GM21360 (cell line): ENCODE data around the gene TMEM184B.
"Not testable (repeated sequence)": the region's sequence is repeated elsewhere in the genome, so short reads cannot be mapped to it uniquely, and the experiment has no call there.

Experiments used
- ATAC-seq: cut with Tn5 transposase; IDR thresholded peaks from one replicate; pipeline ENCODE4 v1.9.1; 2021; ENCODE audit warnings: mild to moderate bottlenecking, moderate library complexity; ENCODE audit not compliant: unreplicated experiment

Gene TMEM184B

DNA sequence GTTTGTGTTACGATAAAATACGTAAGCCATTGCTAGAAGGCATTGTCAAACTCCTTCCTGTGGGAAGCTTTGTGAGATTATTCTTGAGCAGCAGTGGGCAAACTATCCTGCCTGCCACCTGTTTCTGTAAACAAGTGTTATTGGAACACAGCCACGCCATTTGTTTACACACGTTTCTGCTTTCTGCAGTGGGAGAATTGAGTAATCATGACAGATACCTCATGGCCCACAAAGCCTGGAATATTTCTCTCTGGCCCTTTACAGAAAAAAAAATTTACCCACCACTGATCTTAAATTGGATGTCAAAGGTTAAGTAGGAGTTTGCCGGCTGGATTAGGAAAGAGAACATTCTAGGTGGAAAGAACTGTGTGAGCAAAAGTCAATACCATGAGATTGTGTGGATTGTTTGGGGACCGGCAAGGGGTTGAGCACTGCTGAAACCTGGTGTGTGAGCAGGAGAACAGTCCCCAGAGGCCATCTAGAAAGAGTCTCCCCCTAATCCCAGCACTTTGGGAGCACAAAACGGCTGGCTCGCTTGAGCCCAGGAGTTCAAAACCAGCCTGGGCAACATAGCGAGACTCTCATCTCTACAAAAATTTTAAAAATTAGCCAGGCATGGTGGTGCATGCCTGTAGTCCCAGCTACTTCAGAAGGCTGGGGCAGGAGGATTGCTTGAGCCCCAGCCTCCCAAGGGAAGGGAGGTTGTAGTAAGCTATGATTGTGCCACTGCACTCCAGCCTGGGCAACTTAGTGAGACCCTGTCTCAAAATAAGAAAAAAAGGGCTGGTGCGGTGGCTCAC is 85.2 kb downstream of the TMEM184B start:
- ATAC-seq, result no peak

- no peak for ATAC-seq
Observed at GRCh38 chr22:38186429-38186828, 86.4 kb downstream of the TMEM184B start.

GRCh38 chr22:38184788-38185187 is 88.0 kb downstream of the TMEM184B start:
- no peak for ATAC-seq

- peak; percentile 78 for ATAC-seq
Observed at GRCh38 chr22:38181453-38182200, 91.2 kb downstream of the TMEM184B start, which contains the start of gene PLA2G6. Gene PLA2G6, minus strand, starts transcription at chr22:38181830. Its CDS starts 12,404 bp downstream, at chr22:38169426.

- no peak for ATAC-seq
Observed at GRCh38 chr22:38180841-38181452, 91.9 kb downstream of the TMEM184B start.

DNA sequence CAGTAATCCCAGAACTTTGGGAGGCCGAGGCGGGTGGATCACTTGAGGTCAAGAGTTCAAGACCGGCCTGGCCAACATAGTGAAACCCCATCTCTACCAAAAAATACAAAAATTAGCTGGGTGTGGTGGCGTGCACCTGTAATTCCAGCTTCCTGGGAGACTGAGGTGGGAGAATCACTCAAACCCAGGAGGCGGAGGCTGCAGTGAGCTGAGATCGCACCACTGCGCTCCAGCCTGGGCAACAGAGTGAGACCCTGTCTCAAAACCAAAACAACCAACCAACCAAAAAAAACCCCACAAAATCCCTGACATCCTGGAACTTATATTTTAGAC is 94.2 kb downstream of the TMEM184B start:
- ATAC-seq, result not testable (repeated sequence)

- ATAC-seq, result no peak
Observed at GRCh38 chr22:38177926-38178604, 94.7 kb downstream of the TMEM184B start.

- not testable (repeated sequence) for ATAC-seq
Observed at GRCh38 chr22:38177571-38177925, 95.3 kb downstream of the TMEM184B start.

GRCh38 chr22:38177044-38177443 is 95.8 kb downstream of the TMEM184B start:
- no peak for ATAC-seq

- no peak for ATAC-seq
Observed at GRCh38 chr22:38176170-38176741, 96.6 kb downstream of the TMEM184B start.

DNA sequence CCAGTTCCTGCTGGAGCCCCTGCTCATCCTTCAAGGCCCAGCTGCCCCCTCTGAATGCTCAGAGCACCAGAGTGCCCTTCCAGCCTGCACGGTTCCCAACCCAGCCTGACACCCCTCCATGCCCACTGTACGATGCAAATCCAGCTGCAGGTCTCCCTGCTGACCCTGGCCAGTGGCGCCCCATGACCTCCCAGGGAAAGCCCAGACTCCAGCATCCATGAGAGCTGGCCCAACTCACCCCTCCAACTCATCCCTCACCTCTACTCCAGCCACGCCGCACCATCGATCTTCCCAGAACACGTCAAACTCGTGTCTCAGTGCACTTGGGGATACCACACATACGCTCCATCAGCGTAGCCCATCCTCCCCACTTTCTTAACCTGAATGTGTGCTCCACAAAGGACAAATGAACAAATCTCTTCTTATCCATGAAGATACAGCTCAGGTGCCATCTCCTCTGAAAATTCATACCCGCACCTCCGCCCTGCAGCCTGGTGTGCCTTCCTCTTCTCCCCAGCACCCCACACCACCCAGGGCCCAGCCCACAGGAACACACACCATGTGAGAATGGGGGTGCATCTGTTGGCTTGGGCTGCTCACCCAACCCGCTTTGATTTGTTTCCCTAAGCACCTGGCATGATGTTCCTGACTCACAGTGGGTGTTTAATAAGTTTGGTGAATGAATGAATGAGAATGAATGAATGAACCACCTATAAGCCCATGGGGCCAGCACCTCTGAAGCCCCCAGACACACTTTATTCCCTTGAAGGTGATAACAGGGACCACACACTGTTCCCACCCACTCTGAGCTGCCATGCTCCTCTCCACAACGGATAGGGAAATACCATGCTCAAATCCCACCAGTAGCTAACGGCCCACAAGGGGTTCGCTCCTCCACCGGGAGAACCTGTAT is 97.3 kb downstream of the TMEM184B start:
- no peak for ATAC-seq

DNA sequence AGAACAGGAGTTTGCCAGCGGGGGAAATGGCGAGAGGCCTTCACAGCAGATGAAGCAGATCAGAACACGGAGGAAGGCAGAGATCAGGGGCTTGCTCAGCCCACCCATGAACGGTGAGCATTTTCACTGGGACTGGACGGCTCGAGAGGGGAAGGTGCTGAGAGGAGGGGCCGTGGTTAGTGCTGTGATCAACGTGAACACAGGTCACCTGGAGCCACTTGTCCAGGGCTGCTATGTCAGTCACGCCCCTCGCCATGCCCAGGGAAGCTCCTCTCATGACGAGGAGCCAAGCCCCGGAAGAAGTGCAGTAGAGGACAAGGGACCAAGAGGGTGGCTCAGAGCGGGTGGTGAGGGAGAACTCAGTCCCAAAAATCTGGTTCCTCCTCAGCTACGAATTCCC is 98.2 kb downstream of the TMEM184B start:
- no peak for ATAC-seq

DNA sequence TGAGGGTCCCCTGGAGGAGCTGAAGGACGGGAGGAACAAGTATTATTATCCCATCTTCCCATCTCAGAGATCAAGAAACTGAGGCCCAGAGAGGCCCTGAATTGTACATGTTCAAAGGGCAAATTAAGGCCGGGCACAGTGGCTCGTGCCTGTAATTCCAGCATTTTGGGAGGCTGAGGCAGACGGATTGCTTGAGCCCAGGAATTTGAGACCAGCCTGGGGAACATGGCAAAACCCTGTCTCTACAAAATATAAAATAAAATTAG is 99.2 kb downstream of the TMEM184B start:
- no peak for ATAC-seq

GRCh38 chr22:38172832-38173640 is 99.8 kb downstream of the TMEM184B start:
- ATAC-seq, result no peak

DNA sequence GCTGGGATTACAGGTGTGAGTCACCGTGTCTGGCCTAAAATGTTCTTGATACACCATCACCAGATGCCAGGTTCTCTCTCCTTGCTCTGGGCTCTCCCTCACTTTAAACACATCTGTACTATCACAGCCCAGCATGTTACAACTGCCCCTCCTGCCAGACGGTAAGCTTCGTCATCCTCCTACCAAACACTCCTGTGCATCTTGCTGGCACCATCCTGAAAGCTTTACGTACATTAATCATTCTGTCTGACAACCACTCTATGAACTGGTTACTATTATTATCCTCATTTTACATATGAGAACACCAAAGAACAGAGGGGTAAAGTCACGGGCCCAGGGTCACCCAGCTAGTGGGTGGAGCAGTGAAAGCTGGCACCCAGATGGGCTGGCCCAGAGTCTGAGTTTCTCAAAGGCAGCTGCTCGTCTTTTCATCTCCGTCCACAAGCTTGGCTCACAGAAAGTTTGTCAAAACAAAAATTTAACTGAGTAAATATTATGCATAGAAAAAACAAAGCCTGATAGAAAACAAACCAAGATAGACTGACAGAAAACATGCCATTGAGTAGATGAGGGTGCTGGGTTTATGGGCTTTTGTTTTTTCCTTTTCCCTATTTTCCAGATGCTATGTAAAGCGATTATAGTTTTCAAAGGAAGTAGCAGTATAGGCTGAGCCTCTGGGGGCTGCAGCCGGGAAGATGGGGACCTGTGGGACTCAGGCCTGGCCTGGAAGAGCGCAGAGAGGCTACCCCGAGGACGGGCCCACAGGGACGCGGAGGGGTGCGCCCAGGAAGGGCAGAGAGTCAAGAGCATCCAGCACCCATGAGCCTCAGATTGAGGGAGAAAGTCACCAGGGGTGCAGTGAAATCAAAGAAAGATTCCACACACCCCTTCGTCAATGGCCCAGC is 100.6 kb downstream of the TMEM184B start:
- no peak for ATAC-seq

DNA sequence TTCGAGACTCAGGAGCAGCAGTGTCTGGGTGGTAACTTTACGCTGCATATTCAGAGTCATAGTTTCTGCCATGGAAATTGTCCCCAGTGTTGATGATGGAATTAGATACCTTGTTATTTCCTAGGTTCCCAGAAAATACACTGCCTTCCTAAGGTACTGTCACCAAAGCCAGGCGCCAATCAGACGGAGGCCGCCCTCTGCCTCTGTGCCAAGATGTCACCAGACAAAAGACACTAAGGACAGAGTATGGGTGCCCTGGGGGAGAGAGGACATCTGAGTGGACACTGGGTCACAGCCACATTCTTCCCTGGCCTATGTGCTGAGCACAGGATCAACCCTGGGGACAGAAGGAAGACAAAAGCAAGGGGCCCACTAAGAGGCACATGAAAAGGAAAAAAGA is 102.3 kb downstream of the TMEM184B start:
- ATAC-seq, result no peak
